Smooth muscle cell of the brain vasculature (primary cell): ENCODE results near the gene MKRN2.

Experiments
- DNase-seq: peaks from one replicate; pipeline ENCODE4 v3.0.0-alpha.2; 2012; ENCODE audit warnings: low read depth, low spot score

MKRN2 gene

DNA sequence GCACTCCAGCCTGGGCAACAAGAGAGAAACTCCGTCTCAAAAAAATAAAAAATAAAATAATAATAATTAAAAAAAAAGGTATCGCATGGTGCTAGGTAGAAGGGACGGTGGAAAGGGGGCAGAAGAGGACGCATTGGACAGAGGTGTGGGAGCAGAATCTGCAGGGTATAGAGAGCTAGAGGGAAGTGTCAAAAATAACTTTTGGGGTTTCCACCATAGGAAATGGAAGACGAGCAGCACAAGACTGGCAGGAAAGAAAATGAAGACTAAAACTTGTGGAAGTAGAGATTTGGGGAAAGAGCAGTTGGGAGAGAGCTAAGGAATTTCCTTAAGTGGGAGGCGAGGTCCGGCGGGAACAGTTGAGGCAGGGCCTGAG, 585 bp upstream of the MKRN2 start:
- no peak for DNase-seq

DNA sequence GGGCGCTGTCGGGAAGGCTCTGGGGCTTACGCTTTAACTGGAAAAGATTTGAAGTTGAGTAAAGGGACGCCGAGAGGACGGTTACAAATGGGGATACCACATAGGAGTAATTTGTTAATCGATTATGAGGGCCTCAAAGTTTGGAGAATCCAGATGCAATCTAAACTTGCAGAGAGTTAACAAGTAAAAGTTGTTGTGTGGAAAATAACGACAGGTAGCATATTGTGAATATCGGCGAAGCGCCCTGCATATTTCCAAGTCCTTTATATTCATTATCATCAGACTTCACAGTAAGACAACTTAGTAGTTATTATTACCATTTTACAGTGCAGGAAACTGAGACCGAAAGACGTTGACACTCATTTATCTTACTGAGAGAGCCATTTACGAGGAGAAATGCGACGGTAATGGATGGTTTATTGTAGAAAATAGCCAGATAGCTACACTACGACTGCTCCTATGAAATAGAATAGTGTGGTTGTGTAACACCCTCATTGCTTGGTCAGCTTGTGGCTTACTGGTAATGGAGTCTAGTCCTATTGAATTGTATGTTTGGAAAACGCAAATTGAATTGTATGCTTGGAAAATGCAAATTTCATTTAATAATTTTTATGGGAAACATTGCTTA, 700 bp downstream of the MKRN2 start:
- DNase-seq: no peak

DNA sequence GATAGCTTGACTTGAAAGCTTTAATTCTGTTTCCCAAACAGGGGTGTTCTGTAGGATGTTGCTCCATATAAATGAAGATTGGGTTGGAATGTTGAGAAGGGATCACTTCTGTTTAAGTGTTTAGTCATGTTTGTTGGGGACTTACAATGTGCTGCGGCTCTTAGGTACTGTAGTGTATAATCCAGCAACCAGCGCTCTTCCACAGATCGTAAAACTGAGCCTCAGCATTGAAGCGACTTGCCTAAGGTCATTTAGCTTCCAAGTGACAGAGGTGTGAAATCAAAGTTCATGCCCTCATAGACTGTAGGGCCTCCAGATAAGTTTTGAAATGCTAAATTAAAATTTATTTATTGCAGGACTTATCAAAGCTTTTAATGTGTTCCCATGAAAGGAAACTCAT, 1.8 kb downstream of the MKRN2 start:
- DNase-seq: no peak

DNA sequence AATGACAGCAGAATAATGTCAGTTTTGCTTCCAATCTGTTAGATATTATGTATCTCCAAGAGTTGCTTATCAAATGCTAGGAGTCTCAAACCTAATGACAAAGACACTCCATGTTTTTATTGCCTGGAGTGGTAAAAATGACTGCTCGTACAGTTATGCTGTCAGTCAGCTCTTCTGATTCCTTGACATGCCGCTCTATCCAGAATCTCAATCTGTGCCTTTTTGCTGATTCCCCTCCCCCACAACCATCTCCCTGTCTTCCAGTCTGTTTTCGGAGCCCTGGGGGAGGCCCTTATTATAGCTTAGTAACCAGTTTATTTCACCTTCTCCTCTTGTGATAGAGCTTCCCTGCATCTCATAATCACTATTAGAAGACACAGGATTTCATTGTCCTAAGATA, 2.6 kb downstream of the MKRN2 start:
- no peak for DNase-seq

DNA sequence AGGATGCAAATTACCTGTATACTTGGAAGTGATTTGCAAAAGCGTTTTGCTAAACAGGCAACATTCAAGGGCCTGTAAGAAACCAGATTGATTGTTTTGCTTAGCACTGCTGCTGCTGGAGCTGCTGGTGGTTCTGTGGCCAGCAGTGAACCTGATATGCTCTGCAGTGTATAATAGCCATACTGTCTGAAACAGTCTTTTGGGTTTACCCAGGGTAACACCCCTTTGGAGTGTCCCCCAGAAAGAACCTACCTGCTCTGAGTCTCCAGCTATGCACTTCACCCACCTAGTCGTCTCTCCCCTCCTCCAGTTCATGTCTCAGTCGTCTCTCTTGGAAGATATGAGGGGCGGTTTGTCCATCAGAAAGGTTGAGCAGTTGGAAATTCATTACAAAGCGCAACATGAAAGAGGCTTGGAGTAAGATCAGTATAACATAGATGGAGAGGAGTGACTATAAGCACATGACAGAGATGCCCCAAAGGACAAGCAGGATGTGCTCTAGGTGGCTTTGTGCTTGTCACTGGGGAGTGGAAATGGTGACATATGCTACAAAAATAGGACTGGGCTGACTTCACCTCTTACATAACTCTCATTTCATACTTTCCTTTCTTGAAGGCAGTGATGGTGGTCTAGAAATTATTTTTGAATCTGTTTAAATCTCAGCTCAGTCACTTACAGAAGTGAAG, 3.8 kb downstream of the MKRN2 start:
- DNase-seq: no peak

DNA sequence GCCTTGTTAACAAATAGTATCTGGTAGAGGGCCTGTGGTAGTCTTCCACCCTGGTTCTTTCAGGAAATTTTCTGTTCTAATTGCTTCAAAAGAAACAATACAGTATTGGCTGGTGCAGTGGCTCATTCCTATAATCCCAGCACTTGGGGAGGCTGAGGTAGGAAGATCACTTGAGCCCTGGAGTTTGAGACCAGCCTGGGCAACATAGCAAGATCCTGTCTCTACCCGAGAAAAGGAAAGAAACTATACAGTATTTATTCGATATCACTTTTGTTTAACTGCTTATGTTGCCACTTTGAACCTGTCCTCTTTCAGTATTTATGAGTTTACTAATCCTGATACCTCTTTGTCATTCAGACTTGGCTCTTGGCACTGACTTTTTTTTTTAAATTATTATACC, 4.5 kb downstream of the MKRN2 start:
- DNase-seq: no peak

DNA sequence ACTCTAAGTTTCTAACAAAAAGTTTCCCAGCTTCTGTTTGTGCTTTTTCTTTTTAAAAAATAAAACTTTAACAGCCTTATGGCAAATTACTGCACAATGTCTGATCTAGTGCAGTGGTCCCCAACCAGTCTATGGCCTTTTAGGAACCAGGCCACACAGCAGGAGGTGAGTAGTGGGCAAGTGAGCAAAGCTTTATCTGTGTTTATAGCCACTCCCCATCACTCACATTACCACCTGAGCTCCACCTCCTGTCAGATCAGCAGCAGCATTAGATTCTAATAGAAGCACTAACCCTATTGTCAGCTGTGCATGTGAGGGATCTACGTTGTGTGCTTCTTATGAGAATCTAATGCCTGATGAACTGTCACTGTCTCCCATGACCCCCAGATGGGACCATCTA, 5.6 kb downstream of the MKRN2 start:
- DNase-seq: no peak

DNA sequence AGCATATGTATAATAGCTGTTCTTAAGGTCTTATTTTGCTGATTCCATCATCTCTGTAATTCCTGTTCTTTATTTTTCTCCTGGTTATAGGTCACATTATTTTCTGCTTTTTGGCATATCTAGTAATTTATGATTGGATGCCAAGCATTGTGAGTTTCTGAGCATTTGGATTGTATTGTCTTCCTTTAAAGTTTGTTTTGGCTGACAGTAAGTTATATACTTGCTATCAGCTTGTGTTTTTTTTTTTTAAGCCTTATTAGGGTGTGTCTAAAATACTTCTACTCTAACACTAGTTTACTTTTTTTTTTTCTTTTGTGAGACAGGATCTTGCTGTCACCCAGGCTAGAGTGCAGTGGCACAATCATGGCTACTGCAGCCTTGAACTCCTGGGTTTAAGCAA, 10.1 kb downstream of the MKRN2 start:
- no peak for DNase-seq

DNA sequence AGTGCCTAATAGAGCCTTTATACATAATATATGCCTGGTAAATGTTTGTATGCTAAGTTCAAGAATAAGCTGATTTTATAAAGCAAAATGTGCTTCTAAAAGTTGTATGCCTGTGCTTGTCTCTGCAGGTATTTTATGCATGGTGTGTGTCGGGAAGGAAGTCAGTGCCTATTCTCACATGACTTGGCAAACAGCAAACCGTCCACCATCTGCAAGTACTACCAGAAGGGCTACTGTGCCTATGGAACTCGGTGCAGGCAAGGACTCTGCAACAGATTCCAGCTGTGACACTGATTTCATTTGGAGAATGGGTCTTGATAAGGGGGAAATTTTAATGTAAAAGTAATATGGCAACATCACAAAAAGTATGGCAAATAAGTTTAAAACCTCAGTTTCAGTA, 11.9 kb downstream of the MKRN2 start:
- DNase-seq: no peak

DNA sequence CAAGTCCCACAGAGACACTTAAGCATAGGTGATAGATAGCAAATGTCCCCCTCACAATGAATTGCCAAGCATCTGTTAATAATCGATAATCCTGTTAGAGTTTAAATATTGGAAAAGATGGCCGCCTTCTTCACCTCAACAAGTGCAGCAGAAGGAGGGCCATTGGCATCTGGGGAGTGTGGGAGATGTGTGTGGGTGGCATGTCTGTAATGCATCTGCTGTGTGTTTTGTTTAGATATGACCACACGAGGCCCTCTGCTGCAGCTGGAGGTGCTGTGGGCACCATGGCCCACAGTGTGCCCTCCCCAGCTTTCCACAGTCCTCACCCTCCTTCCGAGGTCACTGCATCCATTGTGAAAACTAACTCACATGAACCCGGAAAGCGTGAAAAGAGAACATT, 12.9 kb downstream of the MKRN2 start:
- DNase-seq: no peak

DNA sequence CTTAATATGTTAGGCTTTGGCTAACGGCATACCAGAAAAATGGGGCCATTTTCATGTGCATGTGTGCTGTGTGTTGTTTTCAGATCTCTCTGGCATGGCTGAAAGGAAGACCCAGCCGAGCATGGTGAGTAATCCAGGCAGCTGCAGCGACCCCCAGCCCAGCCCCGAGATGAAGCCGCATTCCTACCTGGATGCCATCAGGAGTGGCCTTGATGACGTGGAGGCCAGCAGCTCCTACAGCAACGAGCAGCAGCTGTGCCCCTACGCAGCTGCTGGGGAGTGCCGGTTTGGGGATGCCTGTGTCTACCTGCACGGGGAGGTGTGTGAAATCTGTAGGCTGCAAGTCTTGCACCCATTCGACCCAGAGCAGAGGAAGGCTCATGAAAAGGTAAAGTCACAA, 15.1 kb downstream of the MKRN2 start:
- no peak for DNase-seq

DNA sequence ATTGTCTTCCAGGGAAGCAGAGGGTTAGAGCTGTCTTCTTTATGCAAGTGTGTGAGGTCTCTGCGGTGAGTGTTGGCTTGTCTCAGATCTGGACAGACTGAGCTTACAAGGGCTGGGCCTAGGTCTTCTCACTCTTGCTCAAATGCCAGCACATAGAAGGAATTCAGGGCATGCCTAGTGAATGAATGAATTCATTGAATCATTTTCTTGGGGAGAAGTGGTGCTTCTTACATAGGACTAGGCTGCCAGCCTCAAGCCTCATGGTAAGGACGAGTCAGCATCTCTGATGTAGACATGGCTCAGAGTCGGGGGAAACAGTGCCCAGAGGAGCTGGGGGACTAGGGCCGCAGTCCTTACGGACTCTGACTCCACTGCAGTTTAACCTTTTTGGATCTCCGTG, 17.2 kb downstream of the MKRN2 start:
- no peak for DNase-seq

DNA sequence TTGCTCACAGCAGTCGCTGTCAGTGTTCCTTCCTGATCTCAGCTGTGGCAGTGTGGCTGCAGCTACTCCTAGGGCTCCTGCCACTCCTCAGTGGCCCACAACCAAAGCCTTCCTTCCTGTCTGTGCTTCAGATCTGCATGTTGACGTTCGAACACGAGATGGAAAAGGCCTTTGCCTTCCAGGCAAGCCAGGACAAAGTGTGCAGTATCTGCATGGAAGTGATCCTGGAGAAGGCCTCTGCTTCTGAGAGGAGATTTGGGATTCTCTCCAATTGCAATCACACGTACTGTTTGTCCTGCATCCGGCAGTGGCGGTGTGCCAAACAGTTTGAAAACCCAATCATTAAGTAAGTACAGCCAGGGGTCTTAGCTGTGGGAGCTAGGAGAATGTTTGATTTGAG, 17.8 kb downstream of the MKRN2 start:
- DNase-seq: no peak

DNA sequence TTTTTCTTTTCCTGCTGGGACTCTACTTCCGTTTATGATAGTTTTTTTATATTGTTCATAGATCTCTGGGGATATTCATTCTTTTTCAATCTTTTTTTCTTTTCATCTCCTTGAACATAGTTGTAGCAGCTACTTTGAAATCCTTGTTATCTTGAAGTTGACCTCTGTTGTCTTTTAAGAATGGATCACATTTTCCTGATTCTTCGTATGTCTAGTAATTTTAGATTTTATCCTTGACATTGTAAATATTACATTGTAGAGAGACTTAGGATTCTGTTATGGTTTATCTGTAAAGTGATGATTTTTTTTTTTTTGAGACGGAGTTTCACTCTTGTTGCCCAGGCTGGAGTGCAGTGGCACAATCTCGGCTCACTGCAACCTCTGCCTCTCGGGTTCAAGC, 20.5 kb downstream of the MKRN2 start:
- DNase-seq: no peak

DNA sequence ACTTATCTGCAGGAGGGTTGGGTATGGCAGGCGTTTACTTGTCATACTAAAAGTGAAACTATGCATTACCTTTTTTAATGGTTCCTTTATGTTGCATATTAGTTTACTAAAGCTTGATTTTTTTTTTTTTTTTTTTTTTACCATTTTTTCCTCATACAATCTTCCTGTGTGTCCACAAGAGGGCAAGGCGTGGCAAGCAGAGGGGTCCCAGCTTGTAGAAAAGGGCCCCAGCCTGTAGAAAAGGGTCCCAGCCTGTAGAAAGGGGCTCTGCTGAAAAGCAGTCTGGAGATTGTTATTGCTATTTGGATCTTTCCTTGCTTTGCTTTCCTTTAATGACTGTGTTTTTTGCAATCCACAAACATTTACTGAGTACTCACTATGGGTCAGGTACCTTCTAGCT, 21.9 kb downstream of the MKRN2 start:
- no peak for DNase-seq

DNA sequence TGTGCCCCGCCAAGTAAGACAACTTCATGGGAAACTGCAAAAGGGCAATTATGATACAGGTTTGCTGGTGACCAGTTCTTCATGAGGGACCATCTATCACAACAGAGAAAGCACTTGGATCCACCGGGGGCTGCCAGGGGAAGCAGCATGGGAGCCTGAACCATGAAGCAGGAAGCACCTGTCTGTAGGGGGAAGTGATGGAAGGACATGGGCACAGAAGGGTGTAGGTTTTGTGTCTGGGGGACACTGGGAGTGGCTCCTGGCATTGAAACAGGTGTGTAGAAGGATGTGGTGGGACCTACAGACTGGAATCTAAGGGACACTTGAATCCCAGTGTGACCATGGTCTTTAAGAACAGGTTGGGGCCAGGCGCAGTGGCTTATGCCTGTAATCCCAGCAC, 22.6 kb downstream of the MKRN2 start:
- no peak for DNase-seq

DNA sequence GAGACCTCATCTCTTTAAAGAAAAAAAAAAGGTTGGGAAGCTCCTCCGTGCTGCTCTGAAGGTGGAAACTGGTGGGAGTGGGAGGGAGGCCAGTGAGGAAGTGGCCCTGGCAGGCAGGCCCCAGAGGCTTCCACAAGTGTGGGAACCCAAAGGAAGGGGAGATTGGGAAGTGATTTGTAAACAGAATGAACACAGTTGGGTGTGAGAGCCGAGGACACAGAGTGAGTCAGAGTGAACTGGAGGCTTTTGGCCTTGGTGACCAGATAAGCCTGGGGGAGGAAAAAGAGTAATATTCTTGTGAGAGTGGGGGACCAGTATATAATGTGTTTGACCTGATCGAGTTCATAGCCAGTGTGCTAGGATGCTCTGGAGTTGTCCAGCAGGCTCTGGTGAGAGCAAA, 23.0 kb downstream of the MKRN2 start:
- DNase-seq: no peak

DNA sequence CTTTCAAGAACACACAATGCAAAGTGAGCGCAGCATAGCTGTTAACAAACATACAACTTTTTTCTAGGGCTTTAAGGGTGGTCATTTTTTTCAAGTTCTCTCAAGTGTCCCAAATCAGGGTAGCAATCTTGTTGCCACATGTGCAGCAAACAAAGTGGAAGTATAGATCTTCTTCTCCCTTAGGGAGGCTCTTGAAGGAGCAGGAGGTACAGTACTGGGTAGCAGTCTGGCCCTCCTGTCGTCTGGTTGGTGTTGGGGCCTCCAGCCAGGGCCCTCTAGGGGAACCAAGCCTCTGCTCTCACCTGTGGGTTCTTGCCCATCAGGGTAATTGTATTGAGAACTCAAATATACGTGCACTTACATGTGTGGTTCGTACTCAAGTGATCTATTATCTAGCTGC, 25.8 kb downstream of the MKRN2 start:
- no peak for DNase-seq

DNA sequence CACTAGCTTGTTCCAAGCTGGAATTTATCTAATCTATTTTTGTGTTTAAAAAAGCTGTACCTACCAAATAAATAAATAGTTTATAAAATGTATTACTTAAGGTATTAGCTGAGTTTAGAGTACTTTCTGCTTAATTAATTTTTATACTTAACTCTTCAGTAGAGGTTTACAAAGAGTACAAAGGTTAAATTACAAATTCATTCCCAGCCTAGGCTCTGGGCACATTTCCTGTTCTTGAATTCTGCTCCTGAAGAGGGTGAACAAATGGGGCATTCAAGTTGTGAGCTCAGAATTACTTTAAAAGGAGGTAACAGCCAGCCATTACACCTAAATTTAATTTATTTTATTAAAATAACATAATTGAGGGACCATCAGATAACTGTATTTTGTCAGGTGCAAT, 26.4 kb downstream of the MKRN2 start:
- no peak for DNase-seq

DNA sequence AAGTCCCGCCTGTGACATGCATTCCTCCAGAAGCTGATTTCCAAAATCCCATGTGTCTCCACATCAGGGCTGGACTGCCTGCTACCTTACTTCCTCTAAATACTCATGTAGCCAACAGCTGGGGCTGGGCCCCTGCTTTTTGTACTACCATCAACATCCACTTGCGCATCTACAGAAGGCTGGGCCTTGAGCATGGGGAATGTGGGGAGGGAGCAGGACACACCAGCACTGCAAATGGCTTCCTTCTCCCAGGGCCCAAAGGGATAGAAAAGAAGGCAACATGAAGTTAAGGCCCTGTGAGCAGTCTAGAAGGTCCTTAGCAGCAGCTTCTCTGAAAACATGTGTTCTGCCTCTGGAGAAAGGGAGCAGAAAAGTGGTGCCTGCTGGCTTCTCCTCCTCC, 27.2 kb downstream of the MKRN2 start:
- no peak for DNase-seq

DNA sequence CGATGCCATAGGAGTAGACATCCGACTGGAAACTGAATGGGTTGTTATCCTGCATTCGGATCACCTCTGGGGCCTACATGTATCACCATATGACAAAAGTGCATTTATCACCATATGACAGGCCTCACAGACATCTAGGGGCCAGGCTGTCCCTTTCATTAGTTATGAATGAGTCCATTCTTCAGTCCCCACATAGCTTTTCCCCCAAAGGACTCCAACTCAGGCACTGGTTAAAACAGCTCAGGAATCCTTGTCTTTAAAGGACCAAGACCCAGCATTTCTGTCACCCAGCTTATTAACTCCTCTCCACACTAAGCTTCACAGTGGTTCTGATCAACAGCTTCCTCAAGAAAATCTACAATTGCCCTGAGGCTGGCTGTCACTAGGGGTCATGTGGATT, 28.3 kb downstream of the MKRN2 start:
- DNase-seq: no peak

DNA sequence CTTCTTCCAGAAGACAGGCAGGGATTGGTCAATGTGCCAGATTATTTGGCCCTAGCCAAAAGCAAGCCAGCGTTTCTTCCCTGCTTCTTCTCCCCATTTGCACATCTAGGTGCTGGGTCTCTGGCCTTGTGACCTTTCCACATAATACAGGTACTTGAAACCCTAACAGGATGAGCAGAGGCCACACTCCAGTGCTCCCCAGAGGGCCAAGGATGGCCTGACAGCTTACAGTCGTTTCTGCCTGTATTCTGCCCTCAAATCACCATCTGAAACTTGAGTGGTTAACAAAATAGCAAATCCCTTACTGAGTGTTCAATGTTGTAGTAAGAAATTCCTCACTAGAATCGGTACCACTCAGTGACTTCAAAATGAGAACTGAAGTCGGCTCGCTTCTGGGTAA, 29.1 kb downstream of the MKRN2 start:
- DNase-seq: no peak

DNA sequence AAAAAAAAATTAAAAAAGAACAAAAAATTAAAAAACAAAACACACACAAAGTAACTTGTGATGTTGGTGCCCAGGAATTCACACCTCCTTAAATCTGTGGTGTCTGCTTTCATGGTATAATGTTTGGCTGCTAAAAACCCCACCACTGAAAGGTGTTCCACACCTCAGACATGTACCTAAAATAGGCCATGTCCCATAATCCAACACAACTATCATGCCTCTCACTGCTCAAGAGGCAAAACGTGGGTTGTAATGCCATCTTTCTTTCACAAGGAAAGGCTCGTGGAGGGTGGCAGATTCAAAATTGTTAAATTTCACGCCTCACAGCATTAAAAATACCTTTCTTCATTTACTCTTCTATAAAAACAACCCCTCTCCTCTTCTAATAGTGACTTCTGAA, 29.5 kb downstream of the MKRN2 start:
- no peak for DNase-seq
